SJCRH30 (cell line): ENCODE data around the gene TYK2. TPM values are rescaled to one million over a fixed set of nuclear protein-coding genes. Genes with fewer than 3 reads are reported as not detected.

Source experiments
- total RNA-seq: library from RNA; depleted of rRNA; stranded (reverse); fragments of >200 nt; shearing (Covaris generic); gene quantifications from 2 replicates; pipeline ENCODE4 v1.2.3, GENCODE V29; 2014; rRNA removed

TYK2 gene
- total RNA-seq, 1 experiment from 2014 or later, result 56.1 TPM

Other genes with a start within 250 kb of the TYK2 start
- 122 and 151 TPM in 2 replicates for gene DNMT1, start 185.6 kb downstream of the TYK2 start, total RNA-seq
- 7.4 and 7.5 TPM in 2 replicates for gene S1PR2, start 149.2 kb downstream of the TYK2 start, total RNA-seq
- gene MRPL4, start 128.4 kb downstream of the TYK2 start, total RNA-seq, result 53.7 and 54.8 TPM in 2 replicates
- 0.85 and 0.86 TPM in 2 replicates for gene ICAM1, start 109.5 kb downstream of the TYK2 start, total RNA-seq
- gene ICAM4, start 93.6 kb downstream of the TYK2 start, total RNA-seq, result 1.7 and 2.8 TPM in 2 replicates
- 0.22 and 0.28 TPM in 2 replicates for gene ICAM5, start 90.6 kb downstream of the TYK2 start, total RNA-seq
- 0.89 and 2.1 TPM in 2 replicates for gene ZGLP1, start 70.8 kb downstream of the TYK2 start, total RNA-seq
- 11.5 and 17.5 TPM in 2 replicates for gene FDX2, start 64.6 kb downstream of the TYK2 start, total RNA-seq
- 20.1 and 21.3 TPM in 2 replicates for gene RAVER1, start 47.0 kb downstream of the TYK2 start, total RNA-seq
- 2.1 and 2.8 TPM in 2 replicates for gene ICAM3, start 40.9 kb downstream of the TYK2 start, total RNA-seq
- gene CDC37, start 23.0 kb upstream of the TYK2 start, total RNA-seq, result 118 and 130 TPM in 2 replicates
- gene PDE4A, start 40.0 kb upstream of the TYK2 start, total RNA-seq, result 3.7 and 4.2 TPM in 2 replicates
- gene KEAP1, start 122.8 kb upstream of the TYK2 start, total RNA-seq, result 45.3 and 50.5 TPM in 2 replicates
- gene S1PR5, start 136.9 kb upstream of the TYK2 start, total RNA-seq, result 2.4 and 2.6 TPM in 2 replicates
- 25.5 and 26.4 TPM in 2 replicates for gene ATG4D, start 163.3 kb upstream of the TYK2 start, total RNA-seq
- gene KRI1, start 185.4 kb upstream of the TYK2 start, total RNA-seq, result 20.0 and 25.5 TPM in 2 replicates
- 7.5 and 7.9 TPM in 2 replicates for gene CDKN2D, start 188.4 kb upstream of the TYK2 start, total RNA-seq
- 0.35 and 0.40 TPM in 2 replicates for gene AP1M2, start 206.7 kb upstream of the TYK2 start, total RNA-seq
- gene SLC44A2, start 245.0 kb upstream of the TYK2 start, total RNA-seq, result 70.3 and 73.5 TPM in 2 replicates